NCI-H446 (cell line): ENCODE measurements around the gene DNAJB9.
A peak's percentile ranks its signal among the peaks of the same experiment; 100 is the strongest.

Source experiments
- DNase-seq, 2 experiments: peaks; one replicate each; lab custom pipeline; 2025; lab: John Stamatoyannopoulos, UW

The DNAJB9 gene

DNA sequence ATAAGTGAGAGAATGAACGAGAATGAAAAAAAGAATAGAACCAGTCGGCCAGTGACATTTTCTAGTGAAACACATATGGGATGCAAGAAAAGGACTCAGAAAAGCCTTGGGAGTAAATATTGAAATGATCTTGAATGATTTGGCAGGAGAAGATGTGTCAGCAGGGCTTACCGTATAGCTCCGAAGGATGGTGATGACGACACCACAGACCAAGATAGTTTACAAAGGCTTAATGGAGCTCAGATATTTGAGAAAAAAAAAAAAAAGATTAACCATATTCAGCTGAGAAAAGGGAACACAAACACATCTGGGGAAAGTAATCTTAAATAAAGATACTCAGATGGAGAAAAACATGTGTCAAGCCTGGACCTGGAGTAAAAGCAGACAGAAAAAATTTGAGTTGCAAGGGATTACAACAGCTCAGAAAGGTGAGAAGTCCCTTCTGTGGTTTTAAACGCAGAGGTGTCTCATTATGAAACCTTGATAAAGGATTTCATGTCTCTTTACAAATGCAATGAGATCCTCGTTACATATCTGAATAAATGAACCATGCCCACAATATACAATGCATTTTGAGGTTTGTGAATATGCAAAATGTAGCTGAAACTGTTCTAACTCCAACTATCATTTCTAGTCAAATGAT lies 36.0 kb downstream of the DNAJB9 start:
- no peak for DNase-seq

DNA sequence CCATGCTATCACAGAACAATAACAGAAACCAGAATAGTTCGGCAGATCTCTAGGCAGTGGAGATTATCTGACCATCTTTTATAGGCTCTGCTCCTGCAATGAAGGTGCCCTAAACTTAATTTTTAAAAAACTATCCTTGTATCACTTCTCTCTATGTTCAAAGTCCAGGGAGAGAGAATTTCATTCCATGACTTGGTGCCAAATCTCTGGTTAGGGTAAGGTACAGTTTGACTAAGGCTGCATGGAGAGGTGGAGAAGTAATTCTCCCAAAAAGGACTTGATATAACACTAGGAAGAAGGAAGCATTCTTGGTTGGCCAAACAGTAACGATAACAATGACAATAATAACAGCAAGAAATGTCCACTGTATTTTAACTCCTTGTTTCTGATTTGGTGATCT lies 40.0 kb downstream of the DNAJB9 start:
- DNase-seq, result no peak

DNA sequence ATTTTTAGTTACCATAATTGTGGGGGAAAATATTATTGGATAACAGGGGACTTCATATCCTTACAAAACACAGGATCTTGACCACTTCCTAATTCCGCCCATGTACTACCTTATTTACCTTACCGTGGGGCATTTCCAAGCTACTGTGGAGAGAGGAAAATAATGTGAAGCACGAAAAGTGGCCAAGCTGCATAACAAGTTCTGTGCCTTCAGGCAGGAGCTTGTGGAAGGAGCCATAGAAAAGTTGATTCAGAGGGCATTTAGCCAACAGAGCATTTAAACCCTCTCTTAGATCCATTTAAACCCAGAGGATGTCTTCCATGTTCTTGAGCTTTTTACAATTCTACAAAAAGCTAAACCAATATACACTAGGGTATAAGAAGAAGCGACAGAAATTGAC lies 41.6 kb downstream of the DNAJB9 start:
- no peak for DNase-seq

DNA sequence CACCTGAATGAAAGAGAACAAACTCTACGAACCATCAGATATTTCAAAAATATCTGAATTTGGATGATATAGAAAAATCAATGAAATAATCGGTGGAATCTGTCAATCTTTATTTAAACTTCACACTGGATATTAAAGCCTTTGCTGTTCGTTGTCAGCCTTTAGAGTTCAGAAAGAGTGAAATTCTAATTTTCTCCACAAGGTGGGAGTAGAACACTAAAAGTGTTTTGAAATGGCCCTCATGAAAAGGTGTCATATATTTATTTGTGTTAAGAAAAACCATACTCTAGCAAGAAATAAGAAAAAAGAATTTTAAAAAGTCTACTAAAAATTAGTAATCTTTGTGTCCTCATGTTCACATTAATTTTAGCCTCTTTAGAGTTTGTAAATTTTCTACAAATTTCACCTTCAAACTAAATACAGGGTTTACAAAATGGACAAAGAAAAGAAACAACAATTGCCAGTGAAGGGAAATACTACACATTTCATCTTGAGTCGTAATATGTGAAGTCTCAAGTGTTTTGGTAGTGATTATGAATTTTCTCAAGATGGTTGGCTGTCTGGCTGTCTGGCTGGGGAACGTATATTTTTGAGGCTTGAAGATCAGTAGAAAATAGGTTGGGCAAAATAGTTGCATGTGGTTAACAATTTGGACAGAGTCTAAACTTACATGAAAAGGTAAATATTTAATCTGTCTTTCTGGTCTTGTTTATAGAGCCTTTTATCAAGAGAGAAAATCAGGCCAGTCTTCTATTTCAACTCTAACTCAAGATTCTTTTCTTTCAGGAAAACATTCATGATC lies 43.7 kb downstream of the DNAJB9 start:
- peak; percentile 66 to 76 for DNase-seq

DNA sequence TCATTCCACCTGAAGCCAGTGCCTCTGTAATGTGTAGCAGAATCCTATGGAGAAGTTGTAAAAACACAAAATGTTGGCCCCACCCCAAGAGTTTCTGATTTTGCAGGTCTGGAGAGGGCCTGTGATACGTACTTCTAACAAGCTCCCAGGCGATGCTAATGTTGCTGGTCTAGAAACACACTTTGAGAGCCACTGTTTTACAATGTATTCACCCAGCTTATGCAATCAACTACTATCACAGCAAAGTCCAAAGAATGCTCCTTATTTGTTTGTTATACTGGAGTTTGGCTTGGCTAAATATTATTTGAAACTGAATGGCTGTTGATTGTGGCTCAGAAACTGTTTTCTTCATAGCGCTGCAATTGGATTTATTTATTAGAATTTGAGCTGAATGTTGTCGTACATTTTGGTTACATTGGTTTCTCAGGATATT lies 44.3 kb downstream of the DNAJB9 start:
- no peak for DNase-seq

DNA sequence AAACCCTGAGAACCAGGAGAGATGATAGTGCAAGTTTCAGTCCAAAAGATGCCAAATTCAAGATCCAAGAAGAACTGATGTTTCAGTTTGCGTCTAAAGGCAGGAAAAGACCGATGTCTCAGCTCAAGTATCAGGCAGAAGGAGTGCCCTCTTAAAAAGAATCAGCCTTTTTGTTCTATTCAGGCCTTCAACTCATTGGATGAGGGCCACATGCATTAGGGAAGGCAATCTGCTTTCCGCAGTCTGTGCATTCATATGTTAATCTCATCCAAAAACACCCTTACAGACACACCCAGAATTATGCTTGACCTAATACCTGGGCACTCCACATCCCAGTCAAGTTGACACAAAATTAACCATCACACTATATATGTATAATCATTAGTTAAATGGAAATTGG lies 45.2 kb downstream of the DNAJB9 start:
- peak; percentile 7 to 23 for DNase-seq

DNA sequence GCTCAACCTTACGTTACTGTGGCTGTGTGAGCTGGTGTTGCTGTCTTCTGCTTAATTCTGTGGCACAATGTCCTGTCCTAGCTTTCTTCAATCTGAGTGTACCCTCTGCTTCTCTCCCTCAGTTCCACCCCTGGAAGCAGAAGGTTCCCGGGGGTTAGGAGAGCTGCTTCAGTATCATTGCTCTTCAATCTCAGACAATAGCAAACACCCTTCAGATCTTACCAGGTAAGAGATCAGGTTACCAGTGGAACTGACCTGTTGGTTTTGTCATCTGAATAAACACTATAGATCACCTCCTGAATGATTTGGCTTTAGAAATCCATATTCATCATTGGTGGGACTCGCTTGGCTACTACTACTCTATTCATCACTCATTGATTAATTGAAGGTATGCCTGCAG lies 48.4 kb downstream of the DNAJB9 start:
- DNase-seq, result no peak

DNA sequence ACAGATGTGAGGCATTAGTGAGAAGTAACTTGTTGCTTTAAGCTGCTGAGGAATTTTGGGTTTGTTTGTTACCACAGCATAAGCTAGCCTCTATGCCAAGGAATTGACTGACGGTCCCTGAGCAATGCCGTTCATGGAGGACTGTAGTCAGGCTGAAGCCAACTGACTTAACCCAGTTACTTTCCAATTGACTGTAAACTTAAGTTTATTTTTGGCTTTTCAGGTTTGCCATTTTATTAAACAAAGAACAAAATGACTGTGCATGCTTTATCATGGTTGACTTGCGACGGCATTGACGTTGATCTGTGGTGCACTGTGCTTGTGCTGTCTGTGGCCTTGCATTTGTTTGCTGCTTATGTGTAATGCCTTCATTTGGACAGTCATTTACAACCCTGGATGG lies 53.5 kb downstream of the DNAJB9 start:
- no peak for DNase-seq
